Tibial nerve (tissue), 4 donors: ENCODE results near the gene ZNF283. TPM values are rescaled to one million over a fixed set of nuclear protein-coding genes. Genes with fewer than 3 reads are reported as not detected.

ENCODE experiments used
- DNase-seq, 2 donors: peaks; one replicate each; pipeline ENCODE4 v3.0.0-alpha.2; 2019; ENCODE audit warnings: low spot score in 2 of 2
- H3K27ac ChIP-seq, 4 donors: fragments of 200-600 bp; sonication (generic) in 3 of 4; one replicate each; pipeline ENCODE4 v1.5.1; 2017 to 2019; ENCODE audit warnings: mild to moderate bottlenecking in 1 of 4
- H3K27me3 ChIP-seq, 2 donors: fragments of 200-600 bp; sonication (generic) in 1 of 2; one replicate each; pipeline versions ENCODE4 v1.5.1 to v1.6.0; 2017 to 2019
- H3K36me3 ChIP-seq, 3 donors: fragments of 200-600 bp; sonication (generic); one replicate each; pipeline ENCODE4 v1.5.1; 2018 to 2019
- H3K4me1 ChIP-seq, 4 donors: fragments of 200-600 bp; sonication (generic) in 3 of 4; one replicate each; pipeline ENCODE4 v1.5.1; 2017 to 2019
- H3K4me3 ChIP-seq, 4 donors: fragments of 200-600 bp; sonication (generic) in 3 of 4; one replicate each; pipeline ENCODE4 v1.5.1; 2017 to 2019; ENCODE audit warnings: mild to moderate bottlenecking in 1 of 4, moderate library complexity in 1 of 4
- H3K9me3 ChIP-seq, 4 donors: fragments of 200-600 bp; sonication (generic) in 3 of 4; one replicate each; pipeline ENCODE4 v1.5.1; 2017 to 2019
- EP300 ChIP-seq, 2 donors: sonication (generic); formaldehyde crosslinking; IDR thresholded peaks; one replicate each; pipeline ENCODE4 v1.6.1; 2017; ENCODE audit warnings: antibody characterized with exemption in 2 of 2, mild to moderate bottlenecking in 1 of 2
- POLR2A ChIP-seq, 2 donors: fragments of 450-650 bp; IDR thresholded peaks; one replicate each; pipeline ENCODE4 v1.6.1; 2017; ENCODE audit warnings: antibody characterized with exemption in 2 of 2, mild to moderate bottlenecking in 2 of 2, moderate library complexity in 2 of 2
- WGBS, 2 donors: methylation state at CpG; one replicate each; pipeline ENCODE4 v1.1.5; 2018; 5-methylcytosine and 5-hydroxymethylcytosine counted together
- total RNA-seq, 4 donors: library from RNA; depleted of rRNA; stranded (reverse); fragments of >200 nt; gene quantifications; one replicate each; pipeline ENCODE4 v1.1.0, GENCODE V29; 2016
- TF ChIP-seq, protein P1 (sequence below), 5 experiments: fragments of 200-600 bp in 3 of 5; fragments of 450-650 bp in 2 of 5; sonication (generic) in 3 of 5; IDR thresholded peaks; one replicate each; pipeline ENCODE4 v1.5.1; 2016 to 2019; ENCODE audit warnings: antibody characterized with exemption in 5 of 5, mild to moderate bottlenecking in 3 of 5, moderate library complexity in 2 of 5

The ZNF283 gene
- total RNA-seq, 4 donors from 2014 or later = 4.2 to 12.3 (median 10.4) TPM

- Histone ChIP-seq H3K4me3 (no peak overlapping the region), H3K9me3 (peaks cover 3 to 97% (median 43%) of the 10 kb centered on the region in 4 donors), H3K27ac (no peak overlapping the region), H3K4me1 (no peaks in the 10 kb centered on the region), H3K36me3 (peaks cover 16 to 100% (median 55%) of the 10 kb centered on the region in 3 donors), H3K27me3 (no peaks in the 10 kb centered on the region)
- TF ChIP-seq POLR2A (IDR thresholded peaks at IDR 0.05) = no peak
- TF ChIP-seq, protein P1, sequence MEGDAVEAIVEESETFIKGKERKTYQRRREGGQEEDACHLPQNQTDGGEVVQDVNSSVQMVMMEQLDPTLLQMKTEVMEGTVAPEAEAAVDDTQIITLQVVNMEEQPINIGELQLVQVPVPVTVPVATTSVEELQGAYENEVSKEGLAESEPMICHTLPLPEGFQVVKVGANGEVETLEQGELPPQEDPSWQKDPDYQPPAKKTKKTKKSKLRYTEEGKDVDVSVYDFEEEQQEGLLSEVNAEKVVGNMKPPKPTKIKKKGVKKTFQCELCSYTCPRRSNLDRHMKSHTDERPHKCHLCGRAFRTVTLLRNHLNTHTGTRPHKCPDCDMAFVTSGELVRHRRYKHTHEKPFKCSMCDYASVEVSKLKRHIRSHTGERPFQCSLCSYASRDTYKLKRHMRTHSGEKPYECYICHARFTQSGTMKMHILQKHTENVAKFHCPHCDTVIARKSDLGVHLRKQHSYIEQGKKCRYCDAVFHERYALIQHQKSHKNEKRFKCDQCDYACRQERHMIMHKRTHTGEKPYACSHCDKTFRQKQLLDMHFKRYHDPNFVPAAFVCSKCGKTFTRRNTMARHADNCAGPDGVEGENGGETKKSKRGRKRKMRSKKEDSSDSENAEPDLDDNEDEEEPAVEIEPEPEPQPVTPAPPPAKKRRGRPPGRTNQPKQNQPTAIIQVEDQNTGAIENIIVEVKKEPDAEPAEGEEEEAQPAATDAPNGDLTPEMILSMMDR (IDR thresholded peaks at IDR 0.05) = no peak
- TF ChIP-seq EP300 (IDR thresholded peaks at IDR 0.05) = no peak
- no peak for DNase-seq
Measured at GRCh38 chr19:43839139-43839538, 12.0 kb downstream of the ZNF283 start.

DNA sequence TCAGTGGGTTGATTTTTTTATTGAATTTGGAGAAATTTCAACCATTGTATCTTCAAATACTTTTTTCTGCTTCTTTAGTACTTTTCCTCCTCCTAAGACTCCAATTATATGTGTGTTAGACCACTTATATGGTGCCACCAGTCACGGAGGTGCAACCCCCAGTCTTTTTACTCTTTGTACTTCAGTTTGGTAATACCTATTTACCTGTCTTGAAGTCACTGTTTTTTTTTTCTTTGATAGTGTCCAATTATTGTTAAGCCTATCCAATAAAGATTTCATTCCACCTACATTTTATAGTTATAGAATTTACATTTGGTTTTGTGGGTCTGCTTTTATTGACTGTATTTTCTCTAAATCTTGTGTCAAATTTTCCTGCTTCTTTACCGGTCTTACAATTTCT lies 14.9 kb downstream of the ZNF283 start:
- H3K4me3 ChIP-seq = no peak overlapping the region
- TF ChIP-seq POLR2A (IDR thresholded peaks at IDR 0.05) (no peak), EP300 (IDR thresholded peaks at IDR 0.05) (no peak)
- TF ChIP-seq, protein P1 (IDR thresholded peaks at IDR 0.05) = no peak
- H3K9me3 ChIP-seq = peaks cover 3 to 100% (median 50%) of the 10 kb centered on the region in 4 donors
- no peaks in the 10 kb centered on the region for H3K27me3 ChIP-seq
- no peak overlapping the region for H3K27ac ChIP-seq
- WGBS, 2 donors = 68 to 97% methylated on average over 2 of the region's 2 CpGs
- DNase-seq = no peak
- H3K4me1 ChIP-seq = no peaks in the 10 kb centered on the region
- peaks cover 7 to 100% (median 37%) of the 10 kb centered on the region in 3 donors for H3K36me3 ChIP-seq

DNA sequence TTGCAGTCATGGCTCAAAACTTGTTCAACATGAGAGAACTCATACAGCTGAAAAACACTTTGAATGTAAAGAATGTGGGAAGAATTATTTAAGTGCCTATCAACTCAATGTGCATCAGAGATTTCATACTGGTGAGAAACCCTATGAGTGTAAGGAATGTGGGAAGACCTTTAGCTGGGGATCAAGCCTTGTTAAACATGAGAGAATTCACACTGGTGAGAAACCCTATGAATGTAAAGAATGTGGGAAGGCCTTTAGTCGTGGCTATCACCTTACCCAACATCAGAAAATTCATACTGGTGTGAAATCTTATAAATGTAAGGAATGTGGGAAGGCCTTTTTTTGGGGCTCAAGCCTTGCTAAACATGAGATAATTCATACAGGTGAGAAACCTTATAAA lies 20.1 kb downstream of the ZNF283 start:
- DNase-seq = no peak
- no peak for TF ChIP-seq POLR2A (IDR thresholded peaks at IDR 0.05)
- TF ChIP-seq EP300 (IDR thresholded peaks at IDR 0.05) = no peak
- TF ChIP-seq, protein P1 (IDR thresholded peaks at IDR 0.05) = no peak
- H3K4me3 ChIP-seq = no peak overlapping the region
- no peaks in the 10 kb centered on the region for H3K27me3 ChIP-seq
- H3K27ac ChIP-seq = no peak overlapping the region
- no peaks in the 10 kb centered on the region for H3K4me1 ChIP-seq
- 97 to 100% methylated on average over 1 of the region's 1 CpG for WGBS, 2 donors
- H3K36me3 ChIP-seq = peaks cover 2 to 99% (median 13%) of the 10 kb centered on the region in 3 donors
- H3K9me3 ChIP-seq = peaks cover 6 to 100% (median 61%) of the 10 kb centered on the region in 4 donors

DNA sequence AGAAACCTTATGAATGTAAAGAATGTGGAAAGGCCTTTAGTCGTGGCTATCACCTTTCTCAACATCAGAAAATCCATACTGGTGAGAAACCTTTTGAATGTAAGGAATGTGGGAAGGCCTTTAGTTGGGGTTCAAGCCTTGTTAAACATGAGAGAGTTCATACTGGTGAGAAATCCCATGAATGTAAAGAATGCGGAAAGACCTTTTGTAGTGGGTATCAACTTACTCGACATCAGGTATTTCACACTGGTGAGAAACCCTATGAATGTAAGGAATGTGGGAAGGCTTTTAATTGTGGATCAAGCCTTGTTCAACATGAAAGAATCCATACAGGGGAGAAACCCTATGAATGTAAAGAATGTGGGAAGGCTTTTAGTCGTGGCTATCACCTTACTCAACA lies 20.8 kb downstream of the ZNF283 start:
- Histone ChIP-seq H3K27ac (no peak overlapping the region), H3K36me3 (peaks cover 2 to 99% (median 9%) of the 10 kb centered on the region in 3 donors), H3K4me1 (no peaks in the 10 kb centered on the region), H3K9me3 (peaks cover 5 to 100% (median 63%) of the 10 kb centered on the region in 4 donors), H3K4me3 (no peak overlapping the region), H3K27me3 (no peaks in the 10 kb centered on the region)
- TF ChIP-seq, protein P1 (IDR thresholded peaks at IDR 0.05) = no peak
- TF ChIP-seq POLR2A (IDR thresholded peaks at IDR 0.05) (no peak), EP300 (IDR thresholded peaks at IDR 0.05) (no peak)
- WGBS, 2 donors = 93% methylated on average over 4 of the region's 4 CpGs
- DNase-seq = no peak

- Histone ChIP-seq H3K9me3 (peaks cover 5 to 100% (median 64%) of the 10 kb centered on the region in 4 donors), H3K27me3 (no peaks in the 10 kb centered on the region), H3K36me3 (peaks cover 2 to 99% (median 9%) of the 10 kb centered on the region in 3 donors), H3K4me1 (no peaks in the 10 kb centered on the region), H3K27ac (no peak overlapping the region), H3K4me3 (no peak overlapping the region)
- TF ChIP-seq POLR2A (IDR thresholded peaks at IDR 0.05) (no peak), EP300 (IDR thresholded peaks at IDR 0.05) (no peak)
- TF ChIP-seq, protein P1 (IDR thresholded peaks at IDR 0.05) = no peak
- DNase-seq = no peak
Measured at GRCh38 chr19:43848821-43849220, 21.7 kb downstream of the ZNF283 start.
